GM21367 (cell line): ENCODE measurements around the gene MAP3K3.
"Not testable (repeated sequence)": the region's sequence is repeated elsewhere in the genome, so short reads cannot be mapped to it uniquely, and the experiment has no call there.

Source experiments
- ATAC-seq: cut with Tn5 transposase; IDR thresholded peaks from one replicate; pipeline ENCODE4 v1.9.1; 2021; ENCODE audit not compliant: unreplicated experiment

Gene MAP3K3

DNA sequence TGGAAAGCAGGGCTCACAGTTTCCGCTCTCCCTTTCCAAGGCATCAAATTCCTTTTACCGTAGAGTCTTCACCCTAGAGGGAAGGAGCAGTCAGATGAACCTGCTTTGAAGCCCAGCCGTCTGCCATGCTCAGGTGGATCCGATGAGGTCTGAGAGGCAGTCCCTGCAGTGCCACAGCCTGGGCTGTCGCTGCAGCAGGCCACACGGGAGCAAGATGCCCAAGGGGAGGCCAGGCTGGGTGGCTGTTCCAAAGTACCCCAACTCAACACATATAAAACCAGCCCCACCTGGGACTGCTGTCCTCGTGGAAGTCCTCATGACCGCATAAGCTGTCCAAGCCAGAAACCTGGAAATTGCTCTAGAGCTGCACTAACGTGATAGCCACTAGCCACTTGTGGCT, 82.6 kb downstream of the MAP3K3 start:
- ATAC-seq = no peak

DNA sequence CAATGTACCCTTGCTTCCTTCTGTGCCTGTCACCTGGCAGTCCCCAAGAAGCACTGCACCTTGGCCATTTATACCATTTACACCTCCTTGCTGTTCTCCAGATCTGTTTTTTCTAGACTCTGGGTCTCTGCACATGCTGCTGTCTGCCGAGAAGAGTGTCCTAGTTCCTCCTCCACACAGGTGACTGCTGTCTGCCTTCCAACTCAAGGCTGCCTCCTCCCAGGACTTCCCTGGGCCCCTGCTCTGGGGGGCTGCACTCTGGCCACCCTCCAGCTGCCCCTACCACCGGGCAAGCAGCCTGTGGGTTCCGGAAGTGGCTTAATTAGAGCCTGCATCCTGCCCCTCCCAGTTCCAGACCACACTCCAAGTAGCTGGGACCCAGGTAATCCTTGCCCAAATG, 83.4 kb downstream of the MAP3K3 start:
- no peak for ATAC-seq

DNA sequence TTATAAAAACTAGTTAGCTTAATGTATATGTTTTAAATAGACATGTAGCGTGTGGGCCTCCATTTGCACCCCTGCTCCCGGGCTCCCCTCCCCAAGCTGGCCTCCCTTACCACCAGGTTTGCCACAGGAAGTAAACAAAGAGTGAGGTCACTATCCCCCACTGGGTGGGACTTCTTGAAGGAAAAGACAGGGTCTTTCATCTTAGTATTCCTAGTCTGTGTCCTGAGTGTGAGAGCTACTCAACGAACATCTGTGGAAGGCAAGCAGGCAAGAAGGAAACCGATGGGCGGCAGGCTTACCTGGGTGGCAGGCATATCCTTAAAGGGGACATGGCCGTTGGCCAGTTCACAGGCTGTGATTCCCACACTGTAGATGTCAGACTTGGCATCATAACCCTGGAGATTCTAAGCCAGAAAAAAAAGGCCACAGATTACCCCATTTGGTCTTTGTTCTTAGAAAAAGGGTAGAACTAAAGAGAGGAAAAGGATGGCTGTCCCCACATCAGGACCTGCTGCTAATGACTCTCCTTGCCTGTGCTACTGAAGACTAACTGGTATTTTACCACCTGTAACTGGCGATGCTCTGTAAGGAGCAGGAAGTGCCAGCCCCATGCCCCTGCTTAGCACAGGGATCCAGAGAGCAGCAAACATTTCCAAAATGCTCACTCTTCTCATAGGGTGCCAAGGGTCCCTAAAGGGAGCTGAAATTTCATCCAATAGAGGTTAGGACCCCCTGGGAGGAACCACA, 84.3 kb downstream of the MAP3K3 start:
- no peak for ATAC-seq

DNA sequence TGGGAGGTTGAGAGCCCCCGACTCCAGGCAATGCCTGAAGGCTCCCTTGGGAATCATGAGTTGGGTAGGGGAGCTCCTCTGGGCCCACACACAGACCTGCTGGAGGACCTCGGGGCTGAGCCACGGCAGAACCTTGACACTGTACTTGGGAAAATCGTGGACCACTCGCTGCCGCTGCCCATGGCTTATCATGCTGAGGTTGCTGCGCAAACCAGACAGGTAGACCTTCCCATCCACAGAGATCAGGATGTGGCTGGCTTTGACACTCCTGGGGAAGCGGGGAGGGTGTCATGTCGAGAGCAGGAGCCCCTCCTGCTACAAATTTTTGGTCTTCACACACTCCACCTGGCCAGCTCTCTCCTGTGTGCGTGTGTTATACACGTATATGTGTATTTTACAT, 84.9 kb downstream of the MAP3K3 start:
- ATAC-seq = no peak

GRCh38 chr17:63709110-63709509, 86.9 kb downstream of the MAP3K3 start:
- ATAC-seq = no peak

GRCh38 chr17:63714550-63715277, 92.5 kb downstream of the MAP3K3 start:
- no peak for ATAC-seq

DNA sequence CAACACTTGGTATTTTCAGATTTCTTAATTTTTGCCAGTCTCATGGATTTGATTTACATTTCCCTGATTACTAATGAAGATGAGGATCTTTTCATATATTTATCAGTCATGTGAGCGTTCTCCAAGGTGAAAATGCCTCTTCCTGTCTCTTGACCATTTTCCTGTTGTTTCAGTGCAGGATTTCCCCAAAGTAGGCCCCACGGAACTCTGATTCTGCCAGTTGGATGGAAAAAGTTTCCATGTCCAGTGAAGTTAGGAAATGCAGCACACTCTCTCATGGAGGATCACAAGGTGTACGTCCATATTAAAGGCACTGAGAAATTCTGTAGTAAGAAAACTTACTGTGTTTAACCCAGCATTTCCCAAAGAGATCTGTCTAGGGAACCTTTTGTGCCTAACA, 94.2 kb downstream of the MAP3K3 start:
- no peak for ATAC-seq

- no peak for ATAC-seq
Measured at GRCh38 chr17:63718988-63719387, 96.8 kb downstream of the MAP3K3 start.

GRCh38 chr17:63720194-63720593, 98.0 kb downstream of the MAP3K3 start:
- not testable (repeated sequence) for ATAC-seq

DNA sequence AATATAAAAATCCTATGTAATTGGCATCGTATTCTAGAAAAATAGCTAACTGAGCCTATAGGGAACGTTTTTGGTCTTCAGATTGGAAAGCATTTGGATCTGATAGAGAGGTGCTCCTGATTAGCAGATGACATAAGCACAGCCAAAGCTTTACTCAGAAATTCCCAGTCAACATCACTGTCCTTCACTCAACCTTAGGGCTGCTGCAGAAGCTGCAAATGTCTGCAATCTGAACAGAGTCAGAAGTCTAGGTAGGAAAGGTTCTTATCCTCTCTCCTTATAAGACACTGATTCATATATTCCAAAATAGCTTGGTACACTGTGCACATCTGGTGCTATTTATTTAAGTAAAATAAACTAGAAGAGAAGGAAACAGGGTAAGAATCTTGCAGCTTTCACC, 100.2 kb downstream of the MAP3K3 start:
- no peak for ATAC-seq

DNA sequence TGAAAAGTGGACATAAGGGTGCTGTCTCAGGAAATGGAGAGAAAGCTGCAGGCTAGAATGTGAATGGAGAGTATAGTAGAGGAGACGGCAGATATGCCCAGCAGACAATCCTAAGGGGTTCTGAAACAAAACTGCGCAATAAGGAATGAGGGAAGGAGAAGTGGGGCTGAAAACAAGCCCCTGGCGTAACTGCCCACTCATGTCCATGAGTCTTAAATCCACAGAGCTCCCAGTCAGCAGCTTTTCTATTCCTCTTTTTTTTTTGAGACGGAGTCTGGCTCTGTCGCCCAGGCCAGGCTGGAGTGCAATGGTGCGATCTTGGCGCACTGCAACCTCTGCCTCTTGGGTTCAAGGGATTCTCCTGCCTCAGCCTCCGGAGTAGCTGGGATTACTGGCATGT, 113.5 kb downstream of the MAP3K3 start:
- no peak for ATAC-seq

GRCh38 chr17:63740464-63741142, 118.4 kb downstream of the MAP3K3 start:
- no peak for ATAC-seq

DNA sequence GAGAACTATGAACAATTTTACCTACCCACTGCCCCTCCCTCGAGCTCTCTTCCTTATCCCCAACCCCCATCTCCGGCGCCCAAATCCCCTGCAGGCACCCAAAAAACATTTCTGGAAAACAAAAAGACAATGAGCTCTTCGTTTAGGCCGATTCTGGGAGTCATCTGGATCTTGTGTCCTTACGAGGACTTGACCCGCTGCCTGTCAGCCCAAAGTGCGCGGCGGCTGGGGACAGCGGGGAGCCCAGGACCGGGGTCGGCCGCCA, 118.9 kb downstream of the MAP3K3 start:
- ATAC-seq = no peak

- peak; percentile 85 for ATAC-seq
Measured at GRCh38 chr17:63741408-63742173, 119.4 kb downstream of the MAP3K3 start, which contains the start of gene STRADA. Gene STRADA (minus strand): TSS chr17:63741799. CDS start chr17:63728369, 13,430 bp downstream.
